ENCODE data around the gene ZBTB16. TPM values are rescaled to one million over a fixed set of nuclear protein-coding genes. Genes with fewer than 3 reads are reported as not detected.

The ZBTB16 gene
- total RNA-seq, 3 donors from 2014 or later (not counting 1 experiment from before 2014, with no cell fraction given), result 104 to 224 (median 156) TPM

GRCh38 chr11:114282488-114282887, 223.0 kb downstream of the ZBTB16 start:
- H3K4me1 ChIP-seq (ENCODE audit: control insufficient read depth, insufficient read depth, low read length), result no peaks in the 10 kb centered on the region
- no peak for TF ChIP-seq CTCF (IDR thresholded peaks at IDR 0.05)
- intact Hi-C loops (cut with micrococcal nuclease), result no loop called here
- H3K4me3 Mint-ChIP-seq, result no peak overlapping the region
- H3K9me3 Mint-ChIP-seq, result no peaks in the 10 kb centered on the region
- H3K9me3 ChIP-seq (ENCODE audit: control insufficient read depth, insufficient read depth, low read length), result no peaks in the 10 kb centered on the region
- no peak overlapping the region for H3K27ac Mint-ChIP-seq
- no peak for DNase-seq
- H3K27me3 Mint-ChIP-seq (ENCODE audit: low read depth in 2 of 2), result peaks cover 20 to 39% of the 10 kb centered on the region in 2 donors
- H3K36me3 Mint-ChIP-seq, result no peaks in the 10 kb centered on the region
- H3K27me3 ChIP-seq (ENCODE audit: control insufficient read depth, insufficient read depth, low read length), result no peaks in the 10 kb centered on the region
- no peak overlapping the region for H3K27ac ChIP-seq (ENCODE audit: low read length)
- no peak for ATAC-seq
- no peak overlapping the region for H3K4me3 ChIP-seq (ENCODE audit: low read length)
- 90% methylated on average over 3 of the region's 3 CpGs for WGBS (ENCODE audit: insufficient coverage)
- H3K36me3 ChIP-seq (ENCODE audit: control insufficient read depth, insufficient read depth, low read length), result no peaks in the 10 kb centered on the region
- H3K4me1 Mint-ChIP-seq, result peaks cover 0 to 7% of the 10 kb centered on the region in 2 donors

GRCh38 chr11:114283422-114283821, 223.9 kb downstream of the ZBTB16 start:
- ATAC-seq (no peak), DNase-seq (no peak)
- peaks cover 0 to 7% of the 10 kb centered on the region in 2 donors for H3K4me1 Mint-ChIP-seq
- H3K27ac ChIP-seq (ENCODE audit: low read length), result no peak overlapping the region
- no peaks in the 10 kb centered on the region for H3K9me3 Mint-ChIP-seq
- no peaks in the 10 kb centered on the region for H3K9me3 ChIP-seq (ENCODE audit: control insufficient read depth, insufficient read depth, low read length)
- no peak overlapping the region for H3K4me3 ChIP-seq (ENCODE audit: low read length)
- H3K27me3 Mint-ChIP-seq (ENCODE audit: low read depth in 2 of 2), result peaks cover 16 to 39% of the 10 kb centered on the region in 2 donors
- H3K4me3 Mint-ChIP-seq, result no peak overlapping the region
- H3K36me3 Mint-ChIP-seq, result no peaks in the 10 kb centered on the region
- TF ChIP-seq CTCF (IDR thresholded peaks at IDR 0.05), result no peak
- H3K27ac Mint-ChIP-seq, result no peak overlapping the region
- H3K36me3 ChIP-seq (ENCODE audit: control insufficient read depth, insufficient read depth, low read length), result no peaks in the 10 kb centered on the region
- 93% methylated on average over 3 of the region's 3 CpGs for WGBS (ENCODE audit: insufficient coverage)
- H3K4me1 ChIP-seq (ENCODE audit: control insufficient read depth, insufficient read depth, low read length), result no peaks in the 10 kb centered on the region
- H3K27me3 ChIP-seq (ENCODE audit: control insufficient read depth, insufficient read depth, low read length), result no peaks in the 10 kb centered on the region
- intact Hi-C loops (cut with micrococcal nuclease), result no loop called here

- ATAC-seq (no peak), DNase-seq (no peak)
- no peaks in the 10 kb centered on the region for H3K27me3 ChIP-seq (ENCODE audit: control insufficient read depth, insufficient read depth, low read length)
- intact Hi-C loops (cut with micrococcal nuclease), result no loop called here
- no peaks in the 10 kb centered on the region for H3K36me3 Mint-ChIP-seq
- no peak overlapping the region for H3K4me3 ChIP-seq (ENCODE audit: low read length)
- no peak overlapping the region for H3K4me3 Mint-ChIP-seq
- no peaks in the 10 kb centered on the region for H3K36me3 ChIP-seq (ENCODE audit: control insufficient read depth, insufficient read depth, low read length)
- H3K4me1 ChIP-seq (ENCODE audit: control insufficient read depth, insufficient read depth, low read length), result no peaks in the 10 kb centered on the region
- H3K27ac Mint-ChIP-seq, result no peak overlapping the region
- H3K4me1 Mint-ChIP-seq, result peaks cover 0 to 7% of the 10 kb centered on the region in 2 donors
- 70% methylated on average over 2 of the region's 2 CpGs for WGBS (ENCODE audit: insufficient coverage)
- TF ChIP-seq CTCF (IDR thresholded peaks at IDR 0.05), result no peak
- no peaks in the 10 kb centered on the region for H3K9me3 ChIP-seq (ENCODE audit: control insufficient read depth, insufficient read depth, low read length)
- peaks cover 13 to 35% of the 10 kb centered on the region in 2 donors for H3K27me3 Mint-ChIP-seq (ENCODE audit: low read depth in 2 of 2)
- no peak overlapping the region for H3K27ac ChIP-seq (ENCODE audit: low read length)
- no peaks in the 10 kb centered on the region for H3K9me3 Mint-ChIP-seq
Observed at GRCh38 chr11:114284021-114284420, 224.5 kb downstream of the ZBTB16 start.

- no peak for DNase-seq
- Mint-ChIP-seq H3K9me3 (no peaks in the 10 kb centered on the region), H3K4me1 (peaks cover 0 to under 1% of the 10 kb centered on the region in 2 donors), H3K27me3 (ENCODE audit: low read depth in 2 of 2) (peaks cover 4 to 26% of the 10 kb centered on the region in 2 donors), H3K27ac (no peak overlapping the region), H3K36me3 (no peaks in the 10 kb centered on the region), H3K4me3 (no peak overlapping the region)
- intact Hi-C loops (cut with micrococcal nuclease), result no loop called here
- H3K27ac ChIP-seq (ENCODE audit: low read length), result no peak overlapping the region
- H3K4me1 ChIP-seq (ENCODE audit: control insufficient read depth, insufficient read depth, low read length), result no peaks in the 10 kb centered on the region
- H3K36me3 ChIP-seq (ENCODE audit: control insufficient read depth, insufficient read depth, low read length), result no peaks in the 10 kb centered on the region
- WGBS (ENCODE audit: insufficient coverage), result 91% methylated on average over 7 of the region's 7 CpGs
- no peaks in the 10 kb centered on the region for H3K27me3 ChIP-seq (ENCODE audit: control insufficient read depth, insufficient read depth, low read length)
- H3K4me3 ChIP-seq (ENCODE audit: low read length), result no peak overlapping the region
- H3K9me3 ChIP-seq (ENCODE audit: control insufficient read depth, insufficient read depth, low read length), result no peaks in the 10 kb centered on the region
- TF ChIP-seq CTCF (IDR thresholded peaks at IDR 0.05), result no peak
- ATAC-seq, result no peak
Observed at GRCh38 chr11:114284914-114285313, 225.4 kb downstream of the ZBTB16 start.

All from natural killer cell (primary cell).